NCI-H774 (cell line): Measurements from ENCODE around the gene BCAS2.
"Not testable (repeated sequence)": the region's sequence is repeated elsewhere in the genome, so short reads cannot be mapped to it uniquely, and the experiment has no call there.

Source experiments
- DNase-seq: peaks from one replicate; lab custom pipeline; 2025; lab: John Stamatoyannopoulos, UW

BCAS2 gene

GRCh38 chr1:114581335-114582287 is at the start of gene BCAS2:
Gene BCAS2 (minus strand): TSS chr1:114581615. CDS start chr1:114581591, 24 bp downstream.
- DNase-seq: peak; percentile 95

DNA sequence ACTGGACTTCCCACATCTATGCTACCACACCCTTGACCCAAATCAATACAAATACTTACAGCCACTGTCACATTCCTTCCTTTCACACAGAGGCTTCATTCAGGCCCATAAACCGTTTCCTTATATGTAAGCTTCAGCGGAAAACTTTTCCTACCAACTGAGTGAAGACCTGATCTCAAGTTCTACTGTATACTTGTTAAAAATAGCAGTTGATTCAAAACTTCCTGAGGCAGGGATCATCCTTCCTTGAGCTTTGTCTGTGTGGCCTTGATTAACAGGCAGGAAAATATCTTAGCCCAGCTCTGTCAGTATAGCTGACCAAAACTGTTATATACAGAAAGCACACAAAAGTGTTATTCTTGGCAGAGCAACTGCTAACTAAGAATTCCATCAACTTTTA is 45.7 kb upstream of the BCAS2 start:
- DNase-seq: no peak

GRCh38 chr1:114623364-114623763 is 41.9 kb upstream of the BCAS2 start:
- no peak for DNase-seq

GRCh38 chr1:114620419-114620818 is 39.0 kb upstream of the BCAS2 start:
- DNase-seq: no peak

DNA sequence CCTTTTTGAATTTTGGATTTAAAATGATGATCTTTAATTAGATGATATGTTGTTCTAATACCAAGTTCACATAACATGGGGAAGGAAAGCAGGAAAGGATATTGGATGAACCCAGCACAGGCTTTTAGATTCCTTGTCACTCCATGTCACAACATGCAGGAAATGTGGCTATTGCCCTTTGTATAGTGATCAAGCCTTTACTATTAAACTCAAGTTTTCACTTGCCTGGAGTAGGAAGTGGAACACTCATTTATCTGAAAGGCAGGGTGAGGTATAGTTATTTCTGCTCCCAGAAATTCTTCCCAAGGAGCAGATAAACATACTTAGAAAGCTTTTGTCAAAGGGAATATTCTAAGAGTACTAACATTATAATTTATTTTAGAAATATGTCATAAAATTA is 37.2 kb upstream of the BCAS2 start:
- no peak for DNase-seq

DNA sequence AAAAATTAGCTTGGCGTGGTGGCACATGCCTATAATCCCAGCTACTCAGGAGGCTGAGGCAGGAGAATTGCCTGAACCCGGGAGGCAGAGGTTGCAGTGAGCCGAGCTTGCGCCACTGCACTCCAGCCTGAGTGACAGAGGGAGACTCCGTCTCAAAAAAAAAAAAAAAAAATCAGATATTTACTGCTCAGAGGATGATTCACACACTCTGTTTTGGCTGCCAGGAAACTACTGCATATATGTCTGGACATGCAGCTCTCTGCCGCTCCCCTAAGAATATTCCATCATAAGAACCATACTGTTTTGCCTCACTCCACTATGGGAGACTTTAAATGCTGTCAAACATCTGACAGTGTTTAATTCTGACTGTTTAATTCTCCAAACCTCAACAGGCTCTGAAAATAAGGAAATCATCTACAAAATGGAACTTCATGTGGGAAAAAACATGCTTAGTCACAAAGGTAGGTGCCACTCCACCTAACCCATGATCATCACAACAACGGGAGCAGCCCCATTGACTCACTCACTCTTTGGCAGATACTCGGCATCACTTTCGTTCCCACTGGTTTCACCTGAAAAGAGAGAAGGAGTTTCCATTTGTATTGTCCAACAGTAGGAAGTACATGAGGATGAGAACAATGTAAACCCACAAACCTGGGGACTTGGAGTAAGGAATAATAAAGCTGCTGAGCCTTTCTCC is 29.3 kb upstream of the BCAS2 start:
- no peak for DNase-seq

GRCh38 chr1:114609826-114610225 is 28.4 kb upstream of the BCAS2 start:
- no peak for DNase-seq

DNA sequence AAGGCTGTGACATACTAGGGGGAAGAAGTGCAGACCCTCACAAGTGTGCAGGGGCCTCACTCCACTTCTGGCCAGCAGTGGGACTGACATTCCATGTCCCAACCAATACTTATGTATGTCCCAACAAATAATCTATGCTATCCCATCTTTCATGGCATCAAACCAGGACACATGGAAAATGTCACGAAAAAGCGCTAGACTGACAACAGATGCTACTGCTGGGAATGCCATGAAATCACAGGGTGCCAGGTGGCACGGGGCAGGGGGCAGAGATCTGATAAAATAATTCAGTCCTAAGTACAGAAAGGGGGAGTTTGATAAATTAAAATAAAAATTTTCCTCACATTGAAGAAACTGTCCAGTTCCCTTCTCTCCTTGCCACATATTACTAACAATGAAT is 27.6 kb upstream of the BCAS2 start:
- DNase-seq: no peak

DNA sequence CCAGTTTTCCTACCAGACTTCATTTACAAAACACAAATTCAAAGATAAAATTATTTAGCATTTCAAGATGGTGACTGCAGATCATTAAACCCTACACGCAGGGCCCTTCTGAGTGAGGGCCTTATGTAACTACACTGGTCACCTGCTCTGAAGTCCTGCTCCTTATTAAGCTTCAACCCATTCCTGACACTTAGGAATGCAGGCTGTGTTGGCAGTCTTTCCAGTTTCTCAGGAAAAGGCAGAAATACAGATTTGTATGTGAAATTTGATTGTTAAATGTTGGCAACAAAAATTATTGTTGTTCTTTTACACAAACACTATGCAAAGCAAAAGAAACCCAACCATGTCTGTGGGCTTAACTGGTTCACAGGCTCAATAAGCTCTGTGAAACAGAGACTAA is 25.8 kb upstream of the BCAS2 start:
- no peak for DNase-seq

- no peak for DNase-seq
These were observed 16.5 kb upstream of the BCAS2 start for GRCh38 chr1:114597949-114598348.

DNA sequence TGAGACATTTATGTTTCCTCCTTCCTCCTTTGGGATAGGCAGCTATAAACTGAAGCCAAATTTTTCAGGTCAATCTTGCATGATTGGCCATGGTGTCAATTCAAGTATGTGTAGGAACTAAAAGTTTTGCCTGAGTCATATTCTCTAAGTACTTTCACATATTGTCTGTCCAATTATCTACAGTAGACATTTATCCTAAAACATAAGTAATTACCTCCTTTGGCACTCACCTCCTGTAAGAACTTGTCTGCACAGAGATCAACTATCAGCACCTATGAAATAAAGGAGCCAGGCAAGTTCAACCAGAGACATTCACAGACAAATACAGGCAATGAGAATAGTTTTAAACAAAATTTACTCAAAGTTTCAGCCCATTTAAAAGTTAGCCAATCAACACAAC is 14.2 kb upstream of the BCAS2 start:
- no peak for DNase-seq

- no peak for DNase-seq
These were observed 12.6 kb upstream of the BCAS2 start for GRCh38 chr1:114594046-114594445.

DNA sequence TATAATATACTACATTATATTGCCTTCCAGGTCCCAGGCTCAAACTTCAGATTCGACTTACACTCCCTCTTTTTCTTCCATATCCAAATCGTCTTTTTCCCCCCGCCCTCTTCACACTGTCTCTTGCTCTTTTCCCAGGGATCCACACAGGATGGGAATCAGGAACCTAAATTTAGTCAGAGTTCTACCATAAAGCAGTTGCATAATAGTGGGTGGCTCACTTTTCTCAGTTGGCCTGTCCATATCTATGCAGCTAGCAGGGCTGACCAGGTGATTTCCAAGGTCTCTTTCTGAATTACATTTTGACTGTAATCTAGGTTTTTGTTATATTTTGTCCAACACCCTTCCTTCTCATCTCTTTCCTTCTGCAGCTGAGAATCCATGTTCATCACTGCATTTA is 7.7 kb upstream of the BCAS2 start:
- DNase-seq: no peak

DNA sequence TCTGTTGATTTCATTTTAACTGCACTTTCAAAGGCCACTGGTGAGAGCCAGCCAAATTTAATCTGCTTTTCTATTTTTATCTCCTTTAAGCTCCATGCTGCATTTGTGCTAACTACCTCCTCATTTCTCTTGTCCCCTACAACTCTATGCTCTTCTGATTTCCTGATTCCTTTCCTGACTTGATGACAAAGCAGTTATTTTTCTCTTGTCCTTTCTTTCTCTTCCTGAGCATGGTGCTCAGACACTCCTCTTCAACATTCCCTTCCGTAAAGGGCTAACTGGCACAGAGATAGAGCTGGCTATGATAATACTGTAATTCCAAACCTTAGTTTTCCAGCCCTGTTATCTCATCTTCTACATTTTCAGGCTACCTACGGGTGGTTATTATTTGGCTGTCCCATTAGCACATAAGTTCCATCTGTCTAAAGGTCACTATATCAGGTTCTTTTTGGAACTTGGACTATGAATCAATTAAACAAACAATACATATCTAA is 6.8 kb upstream of the BCAS2 start:
- DNase-seq: no peak

DNA sequence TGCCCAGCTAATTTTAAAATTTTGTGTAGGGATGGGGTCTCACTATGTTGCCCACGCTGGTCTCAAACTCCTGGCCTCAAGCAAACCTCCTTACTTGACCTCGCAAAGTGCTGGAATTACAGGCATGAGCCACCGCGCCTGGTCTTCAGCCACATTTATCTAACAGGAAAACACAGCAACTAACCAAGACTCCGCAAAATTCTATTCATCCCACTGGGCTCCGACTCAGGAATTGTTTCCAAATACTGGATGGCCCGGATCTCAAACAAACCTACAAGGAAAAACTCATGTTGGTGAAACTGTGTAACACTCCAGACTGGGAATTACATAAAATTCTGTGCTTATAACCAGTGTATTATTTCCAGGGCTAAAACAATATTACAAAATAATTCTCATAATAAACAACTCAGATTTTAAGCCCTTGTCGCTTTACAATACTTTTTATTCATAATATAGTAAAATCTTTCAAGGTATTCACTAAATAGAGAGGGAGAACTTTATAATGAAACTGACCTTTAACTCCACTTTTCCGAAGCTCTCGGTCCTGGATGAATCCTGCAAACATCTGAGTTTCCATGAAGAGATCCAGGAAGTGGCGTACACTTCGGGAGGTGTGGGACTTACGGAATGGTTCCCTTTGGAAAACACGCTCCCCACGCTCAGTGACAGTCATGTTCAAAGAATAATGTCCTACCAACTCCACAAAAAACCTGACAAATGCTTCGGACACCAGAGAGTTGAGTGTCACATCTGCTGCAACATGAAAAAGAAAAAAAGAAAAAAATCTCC is 6.0 kb upstream of the BCAS2 start:
- DNase-seq: no peak

DNA sequence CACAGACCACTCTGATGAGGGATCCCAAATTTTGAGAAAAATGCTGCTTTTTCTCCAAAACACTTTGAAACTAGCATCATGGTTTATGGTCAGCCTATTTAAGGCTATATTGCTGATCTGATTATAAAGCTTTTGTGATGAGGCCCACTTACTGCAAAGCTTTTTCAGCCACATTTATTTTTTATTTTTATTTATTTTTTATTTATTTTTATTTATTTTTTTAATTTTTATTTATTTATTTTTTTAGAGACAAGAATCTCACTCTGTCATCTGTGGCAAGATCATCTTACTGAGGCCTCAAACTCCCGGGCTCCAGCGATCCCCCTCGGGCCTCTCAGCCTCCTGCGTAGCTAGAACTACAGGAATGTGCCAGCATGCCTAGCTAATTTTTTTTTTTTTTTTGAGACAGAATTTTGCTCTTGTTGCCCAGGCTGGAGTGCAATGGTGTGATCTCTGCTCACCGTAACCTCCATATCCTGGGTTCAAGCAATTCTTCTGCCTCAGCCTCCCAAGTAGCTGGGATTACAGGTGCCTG is 5.2 kb upstream of the BCAS2 start:
- DNase-seq: no peak

GRCh38 chr1:114585231-114585630 is 3.8 kb upstream of the BCAS2 start:
- no peak for DNase-seq

GRCh38 chr1:114574365-114574764 is 7.0 kb downstream of the BCAS2 start:
- DNase-seq: no peak

GRCh38 chr1:114564141-114564540 is 17.3 kb downstream of the BCAS2 start:
- DNase-seq: no peak

DNA sequence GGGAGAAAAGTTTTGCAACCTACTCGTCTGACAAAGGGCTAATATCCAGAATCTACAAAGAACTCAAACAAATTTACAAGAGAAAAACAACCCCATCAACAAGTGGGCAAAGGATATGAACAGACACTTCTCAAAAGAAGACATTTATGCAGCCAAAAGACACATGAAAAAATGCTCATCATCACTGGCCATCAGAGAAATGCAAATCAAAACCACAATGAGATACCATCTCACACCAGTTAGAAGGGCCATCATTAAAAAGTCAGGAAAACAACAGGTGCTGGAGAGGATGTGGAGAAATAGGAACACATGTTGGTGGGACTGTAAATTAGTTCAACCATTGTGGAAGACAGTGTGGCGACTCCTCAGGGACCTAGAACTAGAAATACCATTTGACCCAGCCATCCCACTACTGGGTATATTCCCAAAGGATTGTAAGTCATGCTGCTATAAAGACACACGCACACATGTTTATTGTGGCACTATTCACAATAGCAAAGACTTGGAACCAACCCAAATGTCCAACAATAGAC is 18.4 kb downstream of the BCAS2 start:
- not testable (repeated sequence) for DNase-seq

- no peak for DNase-seq
These were observed 20.1 kb downstream of the BCAS2 start for GRCh38 chr1:114561333-114561732.

DNA sequence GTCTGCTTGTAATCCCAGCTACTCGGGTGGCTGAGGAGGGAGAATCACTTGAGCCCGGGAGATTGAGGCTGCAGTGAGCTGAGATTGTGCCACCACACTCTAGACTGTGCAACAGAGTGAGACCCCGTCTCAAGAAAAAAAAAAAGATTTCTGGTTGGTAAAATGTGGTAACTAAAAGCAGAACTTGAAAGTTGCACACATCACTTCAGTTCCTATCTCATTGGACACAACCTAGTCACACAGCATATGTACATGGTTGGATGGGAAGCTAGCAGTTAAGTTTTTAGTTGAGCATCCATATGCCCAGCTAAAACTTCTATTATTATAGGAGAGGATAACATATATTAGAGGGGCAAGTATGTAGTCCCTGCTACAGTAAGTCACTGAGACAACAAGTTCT is 22.1 kb downstream of the BCAS2 start:
- DNase-seq: no peak
